Skeletal muscle tissue (tissue), 4 donors: ENCODE results near the gene MMP19. TPM values are rescaled to one million over a fixed set of nuclear protein-coding genes. Genes with fewer than 3 reads are reported as not detected.
A peak's percentile ranks its signal among the peaks of the same experiment; 100 is the strongest.
"Not testable (repeated sequence)": the region's sequence is repeated elsewhere in the genome, so short reads cannot be mapped to it uniquely, and the experiment has no call there.

Experiments
- H3K27ac ChIP-seq: one replicate; pipeline ENCODE4 v1.7.0; 2013; ENCODE audit warnings: mild to moderate bottlenecking, low read depth, low read length, inconsistent platforms
- H3K27me3 ChIP-seq, 3 donors: one replicate each; pipeline ENCODE4 v1.7.0; 2013; ENCODE audit warnings: low read length in 3 of 3; ENCODE audit not compliant: control insufficient read depth in 3 of 3, insufficient read depth in 3 of 3
- H3K36me3 ChIP-seq, 3 donors: one replicate each; pipeline ENCODE4 v1.7.0; 2013; ENCODE audit warnings: low read length in 3 of 3; ENCODE audit not compliant: control insufficient read depth in 3 of 3, insufficient read depth in 3 of 3
- H3K4me1 ChIP-seq, 3 donors: one replicate each; pipeline ENCODE4 v1.7.0; 2013; ENCODE audit warnings: low read length in 3 of 3, mild to moderate bottlenecking in 3 of 3; ENCODE audit not compliant: control insufficient read depth in 3 of 3, insufficient read depth in 3 of 3
- H3K4me3 ChIP-seq, 3 donors: one replicate each; pipeline ENCODE4 v1.7.0; 2013; ENCODE audit warnings: low read length in 3 of 3
- H3K9ac ChIP-seq, 3 donors: one replicate each; pipeline ENCODE4 v1.7.0; 2013; ENCODE audit warnings: low read length in 3 of 3, mild to moderate bottlenecking in 3 of 3, moderate library complexity in 2 of 3, low read depth in 1 of 3
- H3K9me3 ChIP-seq, 3 donors: one replicate each; pipeline ENCODE4 v1.7.0; 2013; ENCODE audit warnings: low read length in 3 of 3; ENCODE audit not compliant: control insufficient read depth in 3 of 3
- total RNA-seq: library from RNA; depleted of rRNA; stranded (reverse); fragments of >200 nt; gene quantifications from one replicate; pipeline ENCODE4 v1.2.3, GENCODE V29; 2014
- donor health status: Osteomylitis.

MMP19 gene
- total RNA-seq, 1 donor from 2014 or later = 2.6 TPM

DNA sequence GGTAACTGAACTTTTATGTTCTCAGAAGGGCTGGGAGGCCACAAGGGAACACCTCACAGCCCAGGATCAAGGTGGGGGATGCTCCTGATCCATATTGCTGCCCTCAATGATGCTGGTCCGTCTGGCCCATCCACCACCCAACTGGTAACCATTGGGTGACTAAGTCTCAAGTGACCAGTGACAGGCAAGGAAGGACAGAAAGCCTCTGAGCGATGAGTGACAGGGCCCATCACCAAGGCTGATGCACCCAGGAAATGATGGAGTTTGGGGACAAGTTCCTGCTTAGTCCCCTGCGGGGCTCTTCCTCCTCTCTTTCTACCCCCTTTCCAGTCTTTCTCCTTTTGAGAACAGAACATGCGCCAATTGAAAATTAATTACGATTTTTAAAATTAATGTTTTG is 2.6 kb upstream of the MMP19 start:
- Histone ChIP-seq H3K4me1 (peaks cover 7 to 16% (median 8%) of the 10 kb centered on the region in 3 donors), H3K9ac (no peak overlapping the region)

DNA sequence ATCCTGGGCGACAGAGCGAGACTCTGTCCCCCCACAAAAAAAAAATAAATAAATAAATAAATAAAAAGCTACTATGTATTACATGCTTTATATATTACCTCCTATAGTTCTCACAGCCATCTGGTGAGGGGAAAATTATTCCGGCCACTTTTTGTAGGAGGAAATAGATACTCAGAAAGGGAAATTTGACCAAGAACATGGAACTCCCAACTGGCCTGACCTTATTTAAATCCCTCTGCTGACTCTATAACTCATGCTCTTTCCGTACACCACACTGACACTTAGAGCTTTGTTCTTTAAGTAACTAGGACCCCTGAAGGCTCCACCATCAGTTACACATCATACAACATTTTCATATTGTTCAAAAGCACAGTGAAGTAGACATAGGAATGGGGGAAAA is 2.2 kb upstream of the MMP19 start:
- Histone ChIP-seq H3K9ac (no peak overlapping the region), H3K27ac (peak overlapping the region; percentile 57)

More for the DNA sequence above, 2.6 kb upstream of the MMP19 start:
- H3K9me3 ChIP-seq = no peaks in the 10 kb centered on the region
- H3K36me3 ChIP-seq = no peaks in the 10 kb centered on the region
- peak overlapping the region; percentile 57 for H3K27ac ChIP-seq
- H3K27me3 ChIP-seq = peaks cover 4 to 23% (median 6%) of the 10 kb centered on the region in 3 donors
- no peak overlapping the region for H3K4me3 ChIP-seq

DNA sequence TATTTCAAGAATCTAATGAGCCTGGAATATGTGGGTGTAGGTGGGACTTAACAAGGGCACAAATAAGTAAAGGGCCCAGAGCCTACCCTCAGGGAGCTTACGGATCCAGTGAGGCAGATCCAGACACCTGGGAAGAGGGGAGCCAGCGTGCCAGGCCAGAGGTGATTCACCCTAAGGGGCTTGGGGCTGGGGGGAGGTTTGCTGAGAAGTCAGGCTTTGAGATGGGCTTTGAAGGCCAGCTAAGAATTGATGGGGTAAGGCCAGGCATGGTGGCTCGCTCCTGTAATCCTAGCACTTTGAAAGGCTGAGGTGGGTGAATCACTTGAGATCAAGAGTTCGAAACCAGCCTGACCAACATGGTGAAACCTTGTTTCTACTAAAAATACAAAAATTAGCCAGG is 695 bp upstream of the MMP19 start:
- Histone ChIP-seq H3K9me3 (no peaks in the 10 kb centered on the region), H3K36me3 (no peaks in the 10 kb centered on the region), H3K27me3 (peaks cover 1 to 21% (median 2%) of the 10 kb centered on the region in 3 donors), H3K9ac (no peak overlapping the region), H3K27ac (peak overlapping the region; percentile 67), H3K4me3 (no peak overlapping the region), H3K4me1 (peaks cover 4 to 10% (median 5%) of the 10 kb centered on the region in 3 donors)

More for the DNA sequence above, 2.2 kb upstream of the MMP19 start:
- Histone ChIP-seq H3K27me3 (peaks cover 3 to 23% (median 4%) of the 10 kb centered on the region in 3 donors), H3K4me3 (no peak overlapping the region), H3K36me3 (no peaks in the 10 kb centered on the region), H3K4me1 (peaks cover 7 to 16% (median 8%) of the 10 kb centered on the region in 3 donors), H3K9me3 (no peaks in the 10 kb centered on the region)

GRCh38 chr12:55840581-55841351 is 2.0 kb downstream of the MMP19 start:
- Histone ChIP-seq H3K27me3 (peaks cover 5 to 25% (median 6%) of the 10 kb centered on the region in 3 donors), H3K9me3 (no peaks in the 10 kb centered on the region), H3K9ac (no peak overlapping the region), H3K27ac (no peak overlapping the region), H3K4me1 (peaks cover 0 to 6% (median 0%) of the 10 kb centered on the region in 3 donors), H3K4me3 (no peak overlapping the region), H3K36me3 (peaks cover 0 to 1% (median 0%) of the 10 kb centered on the region in 3 donors)

GRCh38 chr12:55839345-55840140 is 3.2 kb downstream of the MMP19 start:
- Histone ChIP-seq H3K27me3 (peaks cover 5 to 25% (median 6%) of the 10 kb centered on the region in 3 donors), H3K36me3 (peaks cover 0 to 5% (median 0%) of the 10 kb centered on the region in 3 donors), H3K9ac (no peak overlapping the region), H3K4me1 (peaks cover 0 to 2% (median 0%) of the 10 kb centered on the region in 3 donors), H3K27ac (no peak overlapping the region), H3K9me3 (no peaks in the 10 kb centered on the region), H3K4me3 (no peak overlapping the region)

DNA sequence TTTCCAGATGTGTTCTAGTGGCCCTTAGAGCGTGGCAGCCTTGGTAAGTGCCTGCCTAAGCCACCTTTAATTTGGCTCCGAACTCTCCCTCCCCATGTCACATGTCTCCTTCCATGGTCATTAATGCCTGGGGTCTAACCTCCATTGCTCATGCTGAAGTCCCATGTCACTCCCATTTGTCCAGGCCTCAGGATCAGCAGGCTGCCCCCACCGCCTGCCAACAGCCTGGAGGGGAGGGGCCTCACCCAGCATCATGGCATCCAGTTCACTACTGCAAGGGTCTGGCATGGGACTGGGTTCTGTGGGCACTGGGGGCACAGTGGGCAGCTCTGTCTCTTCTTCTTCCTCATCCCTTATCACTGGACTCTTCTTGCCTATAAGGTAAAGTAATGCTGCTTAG is 4.4 kb downstream of the MMP19 start:
- no peak overlapping the region for H3K4me3 ChIP-seq
- H3K36me3 ChIP-seq = peaks cover 0 to 5% (median 0%) of the 10 kb centered on the region in 3 donors
- no peaks in the 10 kb centered on the region for H3K9me3 ChIP-seq
- H3K4me1 ChIP-seq = peaks cover 0 to 2% (median 0%) of the 10 kb centered on the region in 3 donors
- no peak overlapping the region for H3K27ac ChIP-seq
- no peak overlapping the region for H3K9ac ChIP-seq
- peaks cover 5 to 25% (median 6%) of the 10 kb centered on the region in 3 donors for H3K27me3 ChIP-seq

- not testable (repeated sequence) for H3K4me3 ChIP-seq, H3K36me3 ChIP-seq, H3K9me3 ChIP-seq, H3K27ac ChIP-seq, H3K9ac ChIP-seq
- Histone ChIP-seq H3K4me1 (peaks cover 11 to 25% (median 19%) of the 10 kb centered on the region in 3 donors), H3K27me3 (peaks cover 5 to 11% (median 6%) of the 10 kb centered on the region in 3 donors)
These were observed 8.3 kb downstream of the MMP19 start for GRCh38 chr12:55834400-55834799.

- H3K27ac ChIP-seq = no peak overlapping the region
- no peak overlapping the region for H3K4me3 ChIP-seq
- no peak overlapping the region for H3K9ac ChIP-seq
- H3K4me1 ChIP-seq = peaks cover 16 to 32% (median 28%) of the 10 kb centered on the region in 3 donors
- peaks cover 0 to 5% (median 4%) of the 10 kb centered on the region in 3 donors for H3K36me3 ChIP-seq
- peaks cover 0 to 5% (median under 1%) of the 10 kb centered on the region in 3 donors for H3K27me3 ChIP-seq
- no peaks in the 10 kb centered on the region for H3K9me3 ChIP-seq
These were observed 9.7 kb downstream of the MMP19 start for GRCh38 chr12:55833056-55833455.

DNA sequence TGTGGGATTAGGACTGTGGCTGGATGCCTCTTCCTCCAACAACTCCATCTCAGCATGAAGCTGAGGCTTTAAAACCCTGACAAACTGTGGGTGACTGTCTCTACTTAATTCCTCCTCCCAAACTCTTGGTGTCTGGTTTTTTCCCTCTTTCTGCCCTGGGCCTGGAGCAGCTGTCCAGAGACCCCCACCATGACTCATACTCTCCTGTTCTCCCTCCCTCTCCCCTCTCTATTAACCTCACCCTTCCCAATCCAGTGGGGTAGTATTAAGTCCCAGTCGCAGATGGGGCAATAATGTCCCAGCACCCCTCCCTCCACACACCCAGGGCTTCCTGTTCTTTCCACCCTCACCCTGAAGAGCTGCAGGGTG is 11.3 kb downstream of the MMP19 start:
- H3K9ac ChIP-seq = peak overlapping the region; percentile 84 to 95 (median 93)

More for the DNA sequence above, 11.3 kb downstream of the MMP19 start:
- Histone ChIP-seq H3K36me3 (peaks cover 5 to 14% (median 5%) of the 10 kb centered on the region in 3 donors), H3K4me3 (peak overlapping the region; percentile 96 to 99 (median 97)), H3K9me3 (no peaks in the 10 kb centered on the region), H3K4me1 (peaks cover 26 to 41% (median 38%) of the 10 kb centered on the region in 3 donors), H3K27ac (peak overlapping the region; percentile 87), H3K27me3 (no peaks in the 10 kb centered on the region)
